GM19463 (cell line): Measurements from ENCODE around the gene ZNF442.
"Not testable (repeated sequence)": the region's sequence is repeated elsewhere in the genome, so short reads cannot be mapped to it uniquely, and the experiment has no call there.

Experiments used
- ATAC-seq: cut with Tn5 transposase; IDR thresholded peaks from one replicate; pipeline ENCODE4 v1.9.1; 2021; ENCODE audit warnings: mild to moderate bottlenecking, moderate library complexity; ENCODE audit not compliant: unreplicated experiment

Gene ZNF442

GRCh38 chr19:12331211-12331941 is 34.1 kb downstream of the ZNF442 start:
- ATAC-seq = peak; percentile 38

- ATAC-seq = no peak
These were observed 35.1 kb downstream of the ZNF442 start for GRCh38 chr19:12330340-12330739.

- no peak for ATAC-seq
These were observed 39.8 kb downstream of the ZNF442 start for GRCh38 chr19:12325690-12326089.

GRCh38 chr19:12318782-12319413 is 46.6 kb downstream of the ZNF442 start:
- no peak for ATAC-seq

DNA sequence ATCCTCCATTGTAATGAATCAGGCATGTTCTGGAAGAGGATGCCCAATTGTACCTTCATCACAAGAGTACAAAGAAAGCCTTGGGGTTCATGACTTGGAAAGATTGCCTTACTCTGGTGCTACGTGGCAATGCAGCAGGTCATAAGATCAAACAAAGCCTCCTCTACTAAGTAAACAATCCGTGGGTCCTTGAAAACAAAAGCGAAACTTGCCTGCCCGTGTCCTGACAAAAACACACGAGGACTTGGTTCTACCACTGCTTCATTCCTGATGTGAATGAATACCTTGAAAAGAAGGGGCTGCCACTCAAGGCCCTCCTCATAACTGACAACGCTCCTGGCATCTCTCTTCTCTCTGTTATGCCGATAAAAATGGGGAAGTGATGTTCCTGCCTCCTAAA is 50.9 kb downstream of the ZNF442 start:
- ATAC-seq = no peak

DNA sequence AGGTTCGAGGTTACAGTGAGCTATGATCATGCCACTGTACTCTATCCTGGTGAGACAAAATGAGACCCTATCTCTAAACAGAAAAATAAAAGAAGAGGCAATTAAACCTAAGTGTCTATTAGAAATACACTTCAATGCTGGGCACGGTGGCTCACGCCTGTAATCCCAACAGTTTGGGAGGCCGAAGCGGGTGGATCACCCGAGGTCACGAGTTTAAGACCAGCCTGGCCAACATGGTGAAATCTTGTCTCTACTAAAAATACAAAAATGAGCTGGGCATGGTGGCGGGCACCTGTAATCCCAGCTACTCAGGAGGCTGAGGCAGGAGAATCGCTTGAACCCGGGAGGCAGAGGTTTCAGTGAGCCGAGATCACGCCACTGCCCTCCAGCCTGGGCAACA is 56.6 kb downstream of the ZNF442 start:
- ATAC-seq = not testable (repeated sequence)
